GM23338 (cell line): ENCODE results near the gene APAF1.

Experiments
- CREB1 ChIP-seq: fragments of 250-450 bp; sonication (Bioruptor Pico); IDR thresholded peaks from 2 replicates; pipeline ENCODE4 v1.5.0; 2020; ENCODE audit warnings: low read depth, mild to moderate bottlenecking, moderate library complexity
- EZH2 ChIP-seq: fragments of 200-600 bp; sonication (generic); IDR thresholded peaks from one replicate; pipeline ENCODE4 v1.8.0; 2017; ENCODE audit warnings: antibody characterized with exemption, mild to moderate bottlenecking, low read depth; ENCODE audit not compliant: unreplicated experiment
- EZH2phosphoT487 ChIP-seq: fragments of 200-600 bp; sonication (generic); IDR thresholded peaks from one replicate; pipeline ENCODE4 v1.8.1; 2018; ENCODE audit warnings: antibody characterized with exemption; ENCODE audit not compliant: unreplicated experiment
- POLR2AphosphoS5 ChIP-seq: IDR thresholded peaks from 2 replicates; pipeline ENCODE4 v1.6.1; 2016; ENCODE audit warnings: antibody characterized with exemption, low read depth
- REST ChIP-seq: IDR thresholded peaks from one replicate; pipeline ENCODE4 v1.6.1; 2018; ENCODE audit warnings: antibody characterized with exemption; ENCODE audit not compliant: unreplicated experiment
- TF ChIP-seq, protein P1 (sequence below), 2 experiments: fragments of 200-600 bp in 1 of 2; sonication (generic) in 1 of 2; conservative IDR thresholded peaks; 2 replicates each; pipeline versions ENCODE4 v1.5.1 to v1.6.1; 2016 to 2017; ENCODE audit warnings: antibody characterized with exemption in 2 of 2, low read depth in 2 of 2, mild to moderate bottlenecking in 2 of 2, moderate library complexity in 1 of 2

DNA sequence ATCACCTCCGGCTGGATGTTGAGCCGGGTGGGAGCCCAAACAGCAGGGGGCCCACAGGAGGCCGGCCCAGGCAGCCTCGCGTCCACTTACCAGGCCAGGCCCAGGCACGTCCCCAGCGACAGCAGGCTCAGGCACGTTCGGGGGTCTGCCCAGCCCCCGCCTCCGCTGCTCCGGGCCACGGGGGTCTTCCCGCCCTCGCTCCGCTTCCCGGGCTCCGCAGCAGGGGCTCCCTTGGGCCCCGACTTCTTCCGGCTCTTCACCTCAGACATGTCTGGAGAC, 718 bp upstream of the APAF1 start:
- no peak for TF ChIP-seq EZH2phosphoT487
- TF ChIP-seq REST, result no peak
- TF ChIP-seq, protein P1, sequence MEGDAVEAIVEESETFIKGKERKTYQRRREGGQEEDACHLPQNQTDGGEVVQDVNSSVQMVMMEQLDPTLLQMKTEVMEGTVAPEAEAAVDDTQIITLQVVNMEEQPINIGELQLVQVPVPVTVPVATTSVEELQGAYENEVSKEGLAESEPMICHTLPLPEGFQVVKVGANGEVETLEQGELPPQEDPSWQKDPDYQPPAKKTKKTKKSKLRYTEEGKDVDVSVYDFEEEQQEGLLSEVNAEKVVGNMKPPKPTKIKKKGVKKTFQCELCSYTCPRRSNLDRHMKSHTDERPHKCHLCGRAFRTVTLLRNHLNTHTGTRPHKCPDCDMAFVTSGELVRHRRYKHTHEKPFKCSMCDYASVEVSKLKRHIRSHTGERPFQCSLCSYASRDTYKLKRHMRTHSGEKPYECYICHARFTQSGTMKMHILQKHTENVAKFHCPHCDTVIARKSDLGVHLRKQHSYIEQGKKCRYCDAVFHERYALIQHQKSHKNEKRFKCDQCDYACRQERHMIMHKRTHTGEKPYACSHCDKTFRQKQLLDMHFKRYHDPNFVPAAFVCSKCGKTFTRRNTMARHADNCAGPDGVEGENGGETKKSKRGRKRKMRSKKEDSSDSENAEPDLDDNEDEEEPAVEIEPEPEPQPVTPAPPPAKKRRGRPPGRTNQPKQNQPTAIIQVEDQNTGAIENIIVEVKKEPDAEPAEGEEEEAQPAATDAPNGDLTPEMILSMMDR (conservative IDR thresholded peaks at IDR 0.05; ENCODE audit: low read depth in 2 of 2), result no peak
- TF ChIP-seq CREB1 (CRISPR knock-in tag), result no peak
- no peak for TF ChIP-seq EZH2
- TF ChIP-seq POLR2AphosphoS5, result no peak
